NT2/D1 (cell line): Measurements from ENCODE around the gene KLHDC8A.
A peak's percentile ranks its signal among the peaks of the same experiment; 100 is the strongest.

Experiments used
- DNase-seq: peaks from one replicate; pipeline ENCODE4 v3.0.0-alpha.2; 2011; ENCODE audit warnings: low read depth, low spot score
- H3K27me3 ChIP-seq: 2 replicates; pipeline ENCODE4 v1.6.0; 2011; ENCODE audit warnings: mild to moderate bottlenecking; ENCODE audit not compliant: insufficient read length, insufficient read depth
- H3K36me3 ChIP-seq: 2 replicates; pipeline ENCODE4 v1.6.1; 2011; ENCODE audit warnings: mild to moderate bottlenecking, low read length, mixed read lengths; ENCODE audit not compliant: insufficient read depth, insufficient read length
- H3K4me1 ChIP-seq: 2 replicates; pipeline ENCODE4 v1.5.1; 2011; ENCODE audit not compliant: insufficient read depth, insufficient read length
- H3K4me3 ChIP-seq: 2 replicates; pipeline ENCODE4 v1.5.1; 2011; ENCODE audit warnings: low read depth; ENCODE audit not compliant: insufficient read length
- H3K9ac ChIP-seq: 2 replicates; pipeline ENCODE4 v1.6.0; 2011; ENCODE audit warnings: low read depth; ENCODE audit not compliant: insufficient read length
- H3K9me3 ChIP-seq: 2 replicates; pipeline ENCODE4 v1.5.1; 2011; ENCODE audit warnings: mild to moderate bottlenecking, low read length; ENCODE audit not compliant: insufficient read depth
- SUZ12 ChIP-seq: IDR thresholded peaks from 2 replicates; pipeline ENCODE4 v1.6.1; 2011; ENCODE audit not compliant: insufficient read length, insufficient read depth; ENCODE audit errors: extremely low read depth
- YY1 ChIP-seq: IDR thresholded peaks from 2 replicates; pipeline ENCODE4 v1.6.1; 2011; ENCODE audit not compliant: insufficient read length, insufficient read depth
- ZNF274 ChIP-seq: IDR thresholded peaks from 2 replicates; pipeline ENCODE4 v1.6.1; 2011; ENCODE audit warnings: mild to moderate bottlenecking, low read depth, low read length

Gene KLHDC8A

DNA sequence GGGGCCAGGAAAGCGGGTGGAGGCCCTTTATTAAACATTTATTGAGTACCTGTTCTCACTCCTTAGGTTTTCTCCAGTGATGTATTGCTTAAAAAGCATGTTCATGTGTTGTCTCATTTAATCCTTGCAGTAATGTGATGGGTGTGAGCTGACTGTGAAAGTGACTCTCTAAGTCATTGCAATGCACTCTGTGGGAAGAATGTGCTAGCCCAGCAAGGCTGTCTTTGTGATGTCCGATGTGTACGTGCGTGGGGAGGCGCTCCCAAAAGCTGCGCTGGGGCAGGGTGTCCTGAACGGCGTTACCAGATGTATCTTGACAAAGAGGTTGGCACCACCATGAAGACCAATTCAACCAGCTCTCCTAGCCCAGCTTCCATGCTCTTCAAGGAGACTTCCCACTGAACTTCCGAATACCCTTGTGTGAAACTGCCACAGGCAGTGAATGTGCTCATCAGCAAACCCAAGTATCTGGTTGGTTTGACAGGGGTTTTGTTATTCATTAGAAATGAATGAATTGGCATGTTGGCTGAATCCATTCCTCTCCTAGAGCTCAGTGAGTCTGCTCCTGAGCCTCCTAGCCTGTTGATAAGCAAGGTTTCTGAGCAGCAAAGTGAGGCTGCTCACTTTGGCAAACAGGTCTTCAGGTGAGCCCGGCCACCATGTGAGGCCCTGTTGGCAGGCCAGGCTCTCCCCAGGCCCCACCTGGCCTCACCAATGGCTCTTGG lies 63.2 kb downstream of the KLHDC8A start:
- Histone ChIP-seq H3K9ac (peak overlapping the region; percentile 21), H3K4me1 (peaks cover 25% of the 10 kb centered on the region), H3K4me3 (no peak overlapping the region), H3K27me3 (no peaks in the 10 kb centered on the region), H3K36me3 (no peaks in the 10 kb centered on the region), H3K9me3 (no peaks in the 10 kb centered on the region)
- TF ChIP-seq YY1: no peak
- DNase-seq: no peak

DNA sequence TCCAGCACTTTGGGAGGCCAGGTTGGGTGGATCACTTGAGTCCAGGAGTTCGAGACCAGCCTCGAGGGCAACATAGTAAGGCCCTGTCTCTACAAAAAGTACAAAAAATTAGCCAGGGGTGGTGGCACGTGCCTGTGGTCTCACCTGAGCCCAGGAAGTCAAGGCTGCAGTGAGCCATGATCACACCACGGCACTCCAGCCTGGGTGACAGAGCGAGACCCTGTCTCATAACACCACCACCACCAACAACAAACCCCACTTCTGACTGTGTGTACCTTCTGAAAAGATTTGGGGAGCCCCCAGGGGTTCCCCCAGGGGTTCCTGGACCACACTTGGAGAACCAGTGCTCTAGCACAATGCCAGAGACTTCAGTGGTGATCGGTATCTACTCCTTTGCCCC lies 65.1 kb downstream of the KLHDC8A start:
- Histone ChIP-seq H3K4me1 (peaks cover 23% of the 10 kb centered on the region), H3K4me3 (no peak overlapping the region), H3K36me3 (no peaks in the 10 kb centered on the region), H3K27me3 (no peaks in the 10 kb centered on the region), H3K9me3 (no peaks in the 10 kb centered on the region), H3K9ac (no peak overlapping the region)
- no peak for DNase-seq
- no peak for TF ChIP-seq ZNF274

DNA sequence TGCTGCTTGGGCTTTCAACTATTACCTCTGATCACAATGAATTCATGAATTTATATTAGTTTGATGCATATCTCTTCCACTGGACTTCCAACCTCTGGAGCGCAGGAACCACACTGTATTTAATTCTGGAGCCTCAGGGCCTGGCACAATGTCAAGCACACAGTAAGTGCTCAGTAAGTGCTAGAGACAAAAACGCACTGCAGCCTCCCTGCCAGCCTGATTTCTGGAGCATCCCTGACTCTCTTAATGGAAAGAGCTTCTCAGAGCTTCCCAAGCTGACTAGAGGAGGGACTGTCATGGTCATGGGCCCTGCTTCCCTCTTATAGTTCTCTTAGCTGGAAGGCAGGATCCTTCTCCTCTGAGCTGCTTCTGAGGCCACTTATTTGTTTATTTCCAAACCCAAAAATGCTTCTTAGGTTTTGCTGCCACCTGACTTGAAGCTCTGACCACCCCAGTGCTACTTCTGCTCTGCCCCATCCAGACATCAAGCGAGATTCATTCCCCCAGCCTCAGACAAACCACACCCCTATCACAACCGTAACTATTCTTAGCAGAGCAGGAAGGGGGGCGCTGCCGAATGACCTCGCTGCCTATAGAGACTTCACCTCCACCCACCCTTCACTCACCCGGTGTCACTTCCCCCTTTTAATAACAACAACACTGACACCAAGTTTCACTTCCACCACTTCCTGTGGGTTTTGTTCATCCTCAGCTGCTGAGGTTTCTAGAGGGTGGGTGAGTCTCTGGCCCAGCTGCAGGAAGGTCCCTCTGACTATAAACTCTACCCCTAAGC lies 68.8 kb downstream of the KLHDC8A start:
- Histone ChIP-seq H3K4me3 (no peak overlapping the region), H3K9me3 (no peaks in the 10 kb centered on the region), H3K4me1 (peaks cover 34% of the 10 kb centered on the region), H3K36me3 (no peaks in the 10 kb centered on the region), H3K27me3 (no peaks in the 10 kb centered on the region), H3K9ac (peak overlapping the region; percentile 26)
- no peak for DNase-seq
- TF ChIP-seq SUZ12 (no peak), YY1 (no peak), ZNF274 (no peak)

DNA sequence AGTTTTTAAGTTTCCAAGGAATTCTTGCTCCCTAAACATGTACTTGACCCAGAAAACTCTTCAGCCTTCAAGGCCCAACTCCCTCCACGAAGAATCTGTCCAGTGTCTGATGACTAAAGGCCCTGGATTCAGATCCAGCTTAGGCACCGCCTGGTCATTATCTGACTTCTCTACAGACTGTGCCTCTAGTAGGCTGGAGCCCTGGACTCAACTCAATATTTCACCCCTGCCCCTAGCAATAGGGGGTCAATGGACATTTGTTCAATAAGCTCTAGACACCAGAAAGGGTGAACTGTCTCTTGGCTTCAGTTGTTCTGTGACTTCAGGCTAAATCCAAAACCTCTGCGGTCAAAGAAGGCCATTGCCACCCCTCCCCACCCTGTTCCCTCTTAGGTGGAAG lies 69.6 kb downstream of the KLHDC8A start:
- Histone ChIP-seq H3K27me3 (no peaks in the 10 kb centered on the region), H3K9ac (no peak overlapping the region), H3K4me3 (no peak overlapping the region), H3K36me3 (no peaks in the 10 kb centered on the region), H3K9me3 (no peaks in the 10 kb centered on the region), H3K4me1 (peaks cover 31% of the 10 kb centered on the region)
- TF ChIP-seq ZNF274 (no peak), SUZ12 (no peak), YY1 (no peak)
- no peak for DNase-seq

DNA sequence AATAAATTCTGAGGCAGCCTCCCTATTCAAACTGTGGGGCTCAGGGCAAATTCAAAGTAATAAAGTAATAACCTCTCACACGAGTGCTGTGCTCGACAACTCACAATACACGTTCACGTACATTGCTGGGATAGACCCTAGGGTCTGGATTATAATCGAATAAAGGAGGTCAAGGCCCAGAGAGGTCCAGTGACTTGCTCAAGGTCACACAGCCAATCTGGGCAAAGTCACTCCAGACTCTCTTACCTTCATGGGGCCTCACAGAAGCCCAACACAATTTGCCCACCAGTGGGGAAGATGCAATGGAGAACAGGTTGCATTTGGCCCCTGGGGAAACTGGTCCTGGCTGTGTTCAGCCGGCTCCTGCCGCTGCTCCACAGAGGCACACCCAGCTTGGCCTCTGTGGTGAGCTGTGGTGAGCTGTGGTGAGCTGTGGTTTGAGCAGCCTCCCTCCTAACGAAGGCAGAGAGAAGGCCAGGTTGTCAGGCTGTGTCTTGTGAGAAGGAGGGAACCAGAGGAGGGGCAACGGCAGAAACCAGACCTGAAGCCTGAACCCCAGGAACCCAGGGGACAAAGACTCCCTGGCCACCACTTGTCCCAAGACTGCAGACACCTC lies 70.3 kb downstream of the KLHDC8A start:
- no peaks in the 10 kb centered on the region for H3K27me3 ChIP-seq
- no peaks in the 10 kb centered on the region for H3K9me3 ChIP-seq
- H3K9ac ChIP-seq: peak overlapping the region; percentile 11
- no peak for TF ChIP-seq SUZ12
- H3K36me3 ChIP-seq: no peaks in the 10 kb centered on the region
- peaks cover 29% of the 10 kb centered on the region for H3K4me1 ChIP-seq
- no peak overlapping the region for H3K4me3 ChIP-seq
- DNase-seq: no peak
